OCI-LY7 (cell line): Measurements from ENCODE around the gene HECA.

Experiments used
- CTCF ChIP-seq: fragments of 200-600 bp; sonication (generic); conservative IDR thresholded peaks from 2 replicates; pipeline ENCODE4 v1.5.1; 2014; ENCODE audit warnings: mild to moderate bottlenecking, antibody characterized with exemption, low read length, moderate library complexity, mixed read lengths
- EZH2phosphoT487 ChIP-seq: fragments of 200-600 bp; sonication (generic); IDR thresholded peaks from 2 replicates; pipeline ENCODE4 v1.6.1; 2018; ENCODE audit warnings: low read depth, borderline replicate concordance, mild to moderate bottlenecking, mixed run types, antibody characterized with exemption, low read length, moderate library complexity, mixed read lengths

- TF ChIP-seq CTCF (no peak), EZH2phosphoT487 (no peak)
Observed at GRCh38 chr6:139133262-139134063, 1.4 kb upstream of the HECA start.
